ENCODE results near the gene FAM219A.

FAM219A gene

DNA sequence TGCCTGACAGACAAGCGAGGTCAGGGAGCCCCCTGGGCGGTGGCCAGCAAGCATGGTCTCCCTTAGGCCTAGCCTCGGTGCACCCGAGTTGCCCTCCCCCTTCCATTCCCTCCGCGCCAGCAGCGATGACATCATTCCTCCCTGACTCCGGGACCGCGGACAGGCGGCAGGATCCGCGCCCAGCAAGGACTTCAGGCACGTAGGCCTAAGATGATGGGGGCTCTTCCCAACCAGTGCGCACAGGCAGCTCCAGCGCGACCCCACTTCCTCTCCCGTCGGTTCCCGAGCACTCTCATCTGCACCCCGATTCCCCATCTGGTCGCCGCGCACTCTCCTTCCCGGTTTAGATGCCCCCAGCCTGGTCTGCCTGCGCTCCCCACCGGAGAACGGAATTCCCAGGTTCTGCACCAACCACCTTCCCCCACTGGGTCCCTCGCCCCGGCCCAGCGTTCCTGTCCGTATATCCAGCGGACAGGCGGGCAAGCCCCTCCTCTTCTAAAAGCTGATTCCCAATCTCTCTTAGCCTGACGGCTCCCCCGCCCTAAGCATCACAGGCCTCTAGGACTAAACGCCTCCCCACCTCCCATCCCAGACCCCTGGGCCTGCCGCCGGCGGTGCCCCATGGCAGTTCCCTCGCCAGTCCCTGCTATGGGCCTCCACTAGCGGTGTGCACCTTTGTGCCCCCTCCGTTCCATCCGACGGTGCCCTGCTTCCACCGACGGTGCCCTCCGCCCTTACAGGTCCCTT lies 931 bp downstream of the FAM219A start:
- Histone ChIP-seq H3F3A (ENCODE audit: insufficient read depth, low read length) (no peaks in the 10 kb centered on the region), H3K27me3 (ENCODE audit: insufficient read depth, low read length) (no peaks in the 10 kb centered on the region), H3K4me2 (ENCODE audit: low read length) (peak overlapping the region; percentile 81), H3K9me2 (ENCODE audit: low read depth, low read length) (no peaks in the 10 kb centered on the region), H2AFZ (ENCODE audit: low read length) (no peak overlapping the region), H3K79me2 (ENCODE audit: insufficient read depth, low read length) (no peaks in the 10 kb centered on the region), H4K20me1 (ENCODE audit: insufficient read depth, low read length) (0 out of 2 replicates have a peak, but pooled peaks cover 2% of the 10 kb centered on the region), H3K27ac (ENCODE audit: low read depth, low read length, poor library complexity, severe bottlenecking) (no peak overlapping the region), H3K4me3 (ENCODE audit: low read depth, low read length, poor library complexity, severe bottlenecking) (peak overlapping the region; percentile 86), H3K9me3 (ENCODE audit: low read length) (no peaks in the 10 kb centered on the region), H3K36me3 (ENCODE audit: insufficient read depth, low read length) (no peaks in the 10 kb centered on the region), H3K4me1 (ENCODE audit: insufficient read depth, low read length, severe bottlenecking) (peaks cover 17% of the 10 kb centered on the region), H3K9ac (ENCODE audit: low read length) (peak overlapping the region; percentile 72)
- TF ChIP-seq, protein P1, sequence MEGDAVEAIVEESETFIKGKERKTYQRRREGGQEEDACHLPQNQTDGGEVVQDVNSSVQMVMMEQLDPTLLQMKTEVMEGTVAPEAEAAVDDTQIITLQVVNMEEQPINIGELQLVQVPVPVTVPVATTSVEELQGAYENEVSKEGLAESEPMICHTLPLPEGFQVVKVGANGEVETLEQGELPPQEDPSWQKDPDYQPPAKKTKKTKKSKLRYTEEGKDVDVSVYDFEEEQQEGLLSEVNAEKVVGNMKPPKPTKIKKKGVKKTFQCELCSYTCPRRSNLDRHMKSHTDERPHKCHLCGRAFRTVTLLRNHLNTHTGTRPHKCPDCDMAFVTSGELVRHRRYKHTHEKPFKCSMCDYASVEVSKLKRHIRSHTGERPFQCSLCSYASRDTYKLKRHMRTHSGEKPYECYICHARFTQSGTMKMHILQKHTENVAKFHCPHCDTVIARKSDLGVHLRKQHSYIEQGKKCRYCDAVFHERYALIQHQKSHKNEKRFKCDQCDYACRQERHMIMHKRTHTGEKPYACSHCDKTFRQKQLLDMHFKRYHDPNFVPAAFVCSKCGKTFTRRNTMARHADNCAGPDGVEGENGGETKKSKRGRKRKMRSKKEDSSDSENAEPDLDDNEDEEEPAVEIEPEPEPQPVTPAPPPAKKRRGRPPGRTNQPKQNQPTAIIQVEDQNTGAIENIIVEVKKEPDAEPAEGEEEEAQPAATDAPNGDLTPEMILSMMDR (IDR thresholded peaks at IDR 0.05; ENCODE audit: low read length): no peak
- no peak for TF ChIP-seq EZH2 (IDR thresholded peaks at IDR 0.05; ENCODE audit: borderline replicate concordance, low read length)

DNA sequence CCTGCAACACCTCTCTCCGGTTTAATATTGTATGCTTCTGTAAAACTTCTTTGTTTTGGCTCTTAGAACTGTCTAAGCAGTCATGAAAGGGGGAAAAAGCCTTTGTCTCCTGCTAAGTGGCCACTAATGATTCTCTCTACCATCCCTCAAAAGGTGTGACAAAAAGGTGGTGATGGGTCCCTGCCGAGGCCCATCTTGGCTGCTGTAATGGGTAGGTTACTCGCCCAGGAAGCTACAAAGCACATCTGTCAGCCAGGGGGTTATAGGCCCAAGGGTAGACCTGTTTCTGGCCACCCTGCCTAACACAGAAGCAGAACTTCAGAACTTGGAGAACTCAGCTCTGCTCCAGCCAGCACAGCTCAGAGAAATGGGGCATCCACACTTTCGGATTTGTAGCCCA lies 1.6 kb downstream of the FAM219A start:
- Histone ChIP-seq H3K9me2 (ENCODE audit: low read depth, low read length) (no peaks in the 10 kb centered on the region), H2AFZ (ENCODE audit: low read length) (no peak overlapping the region), H3K27me3 (ENCODE audit: insufficient read depth, low read length) (no peaks in the 10 kb centered on the region), H3K36me3 (ENCODE audit: insufficient read depth, low read length) (no peaks in the 10 kb centered on the region), H3K4me1 (ENCODE audit: insufficient read depth, low read length, severe bottlenecking) (peaks cover 17% of the 10 kb centered on the region), H3K79me2 (ENCODE audit: insufficient read depth, low read length) (no peaks in the 10 kb centered on the region), H3K27ac (ENCODE audit: low read depth, low read length, poor library complexity, severe bottlenecking) (no peak overlapping the region), H4K20me1 (ENCODE audit: insufficient read depth, low read length) (0 out of 2 replicates have a peak, but pooled peaks cover 2% of the 10 kb centered on the region), H3K4me2 (ENCODE audit: low read length) (peak overlapping the region; percentile 81), H3F3A (ENCODE audit: insufficient read depth, low read length) (no peaks in the 10 kb centered on the region), H3K4me3 (ENCODE audit: low read depth, low read length, poor library complexity, severe bottlenecking) (peak overlapping the region; percentile 86), H3K9me3 (ENCODE audit: low read length) (no peaks in the 10 kb centered on the region), H3K9ac (ENCODE audit: low read length) (peak overlapping the region; percentile 72; the same call in 1 of the 2 replicates)
- no peak for TF ChIP-seq EZH2 (IDR thresholded peaks at IDR 0.05; ENCODE audit: borderline replicate concordance, low read length)
- TF ChIP-seq, protein P1 (IDR thresholded peaks at IDR 0.05; ENCODE audit: low read length): no peak

DNA sequence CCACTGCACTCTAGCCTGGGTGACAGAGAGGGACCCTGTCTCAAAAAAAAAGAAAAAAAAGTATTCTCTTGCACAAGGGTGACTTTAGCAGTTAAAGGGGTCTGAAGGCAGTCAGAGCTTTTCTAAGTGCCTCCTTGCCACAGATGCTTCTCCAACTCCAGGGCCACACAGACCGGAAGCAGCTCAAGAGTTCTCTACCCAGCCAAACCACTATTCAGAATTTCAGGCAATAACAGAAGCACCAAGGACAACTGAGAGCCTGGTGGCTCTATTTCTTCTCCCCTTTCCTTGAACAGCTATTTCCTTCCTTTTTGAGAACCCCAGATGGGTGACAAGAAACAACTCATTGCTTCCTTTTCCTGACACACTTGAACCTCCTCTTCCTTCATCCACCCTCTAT lies 2.2 kb downstream of the FAM219A start:
- H3K27ac ChIP-seq (ENCODE audit: low read depth, low read length, poor library complexity, severe bottlenecking): no peak overlapping the region
- no peak overlapping the region for H3K9ac ChIP-seq (ENCODE audit: low read length)
- no peaks in the 10 kb centered on the region for H3F3A ChIP-seq (ENCODE audit: insufficient read depth, low read length)
- H3K79me2 ChIP-seq (ENCODE audit: insufficient read depth, low read length): no peaks in the 10 kb centered on the region
- H3K9me2 ChIP-seq (ENCODE audit: low read depth, low read length): no peaks in the 10 kb centered on the region
- 0 out of 2 replicates have a peak, but pooled peaks cover 2% of the 10 kb centered on the region for H4K20me1 ChIP-seq (ENCODE audit: insufficient read depth, low read length)
- H3K27me3 ChIP-seq (ENCODE audit: insufficient read depth, low read length): no peaks in the 10 kb centered on the region
- TF ChIP-seq EZH2 (IDR thresholded peaks at IDR 0.05; ENCODE audit: borderline replicate concordance, low read length): no peak
- TF ChIP-seq, protein P1 (IDR thresholded peaks at IDR 0.05; ENCODE audit: low read length): no peak
- no peak overlapping the region for H3K4me3 ChIP-seq (ENCODE audit: low read depth, low read length, poor library complexity, severe bottlenecking)
- no peaks in the 10 kb centered on the region for H3K9me3 ChIP-seq (ENCODE audit: low read length)
- no peak overlapping the region for H2AFZ ChIP-seq (ENCODE audit: low read length)
- no peak overlapping the region for H3K4me2 ChIP-seq (ENCODE audit: low read length)
- H3K36me3 ChIP-seq (ENCODE audit: insufficient read depth, low read length): no peaks in the 10 kb centered on the region
- H3K4me1 ChIP-seq (ENCODE audit: insufficient read depth, low read length, severe bottlenecking): peaks cover 17% of the 10 kb centered on the region

Measured in OCI-LY1 (cell line).